ENCODE data around the gene IGSF23.
"Not testable (repeated sequence)": the region's sequence is repeated elsewhere in the genome, so short reads cannot be mapped to it uniquely, and the experiment has no call there.

IGSF23 gene

DNA sequence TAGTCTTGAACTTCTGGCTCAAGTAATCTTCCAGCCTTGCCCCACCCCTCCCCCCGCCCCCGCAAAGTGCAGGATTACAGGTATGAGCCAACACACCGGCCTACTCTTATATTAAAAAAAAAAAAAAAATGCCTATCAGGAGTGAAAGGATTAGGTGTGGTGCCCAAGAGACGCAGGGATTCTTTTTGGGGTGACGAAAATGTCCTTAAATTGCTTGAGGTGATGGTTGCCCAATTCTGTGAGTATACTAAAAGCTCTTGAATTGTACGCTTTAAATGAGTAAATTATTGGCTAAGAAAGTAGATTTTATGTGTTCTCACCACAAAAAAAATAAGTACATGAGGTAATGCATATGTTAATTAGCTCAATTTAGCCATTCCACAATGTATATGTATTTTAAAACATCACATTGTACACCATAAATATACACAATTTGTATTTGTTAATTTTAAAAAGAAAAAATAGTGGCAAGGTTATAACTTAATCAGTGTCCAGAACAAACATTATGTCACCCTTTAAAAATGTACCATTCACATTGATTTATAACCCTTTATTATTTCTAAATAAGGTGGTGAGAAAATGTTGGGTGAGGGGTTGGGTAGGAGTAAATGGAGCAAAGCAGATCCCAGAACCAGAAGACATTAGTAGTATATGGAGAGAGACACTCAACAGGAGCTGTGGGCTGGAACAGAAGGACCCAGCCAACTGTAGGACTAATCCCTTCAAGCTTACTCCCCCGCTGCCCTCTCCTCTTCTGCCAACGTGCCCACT is 3.9 kb downstream of the IGSF23 start:
- DNase-seq: no peak

DNA sequence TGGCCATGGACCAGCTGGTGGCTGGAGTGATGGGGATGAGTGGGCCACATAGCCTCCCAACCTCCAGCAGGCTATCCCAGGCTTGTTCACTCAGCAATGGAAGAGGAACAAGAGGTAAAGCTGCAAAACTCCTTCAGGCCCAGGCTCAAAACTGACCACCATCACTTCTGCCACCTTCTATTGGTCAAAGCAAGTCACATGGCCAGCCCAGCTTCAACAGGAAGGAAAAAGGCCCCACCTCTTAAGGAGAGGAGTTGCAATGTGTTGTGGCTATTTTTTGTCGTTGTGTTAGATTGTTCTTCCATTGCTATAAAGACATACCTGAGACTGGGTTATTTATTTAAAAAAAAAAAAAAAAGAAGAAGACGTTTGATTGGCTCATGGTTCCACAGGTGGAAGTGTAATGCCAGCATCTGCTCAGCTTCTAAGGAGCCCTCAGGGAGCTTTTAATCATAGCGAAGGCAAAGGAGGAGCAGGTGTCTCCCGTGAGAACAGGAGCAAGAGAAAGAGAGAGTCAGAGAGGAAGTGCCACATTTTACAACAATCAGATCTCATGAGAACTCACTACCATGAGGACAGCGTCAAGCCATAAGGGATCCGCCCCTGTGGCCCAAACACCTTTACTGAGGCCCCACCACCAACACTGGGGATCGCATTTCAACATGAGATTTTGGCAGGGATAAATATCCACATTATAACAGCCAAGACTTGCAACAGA is 5.4 kb downstream of the IGSF23 start:
- DNase-seq: no peak

DNA sequence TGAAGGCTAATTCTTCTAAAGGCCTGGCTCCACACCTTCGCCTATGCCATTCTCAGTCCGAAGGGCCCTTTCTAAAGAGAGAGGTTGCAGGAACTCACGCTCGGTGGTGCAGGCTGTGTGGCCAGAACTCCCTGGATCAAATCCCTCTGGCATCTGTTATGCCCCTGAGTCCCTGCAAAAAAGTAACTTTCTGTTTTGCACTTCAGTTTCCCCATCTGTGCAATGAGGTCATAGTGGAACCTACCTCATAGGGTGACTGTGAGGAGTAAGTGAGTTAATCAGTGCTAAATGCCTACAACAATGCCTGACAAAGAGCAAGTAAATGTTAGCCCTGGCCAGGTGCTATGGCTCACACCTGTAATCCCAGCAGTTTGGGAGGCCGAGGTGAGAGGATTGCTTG is 7.3 kb downstream of the IGSF23 start:
- DNase-seq: no peak

DNA sequence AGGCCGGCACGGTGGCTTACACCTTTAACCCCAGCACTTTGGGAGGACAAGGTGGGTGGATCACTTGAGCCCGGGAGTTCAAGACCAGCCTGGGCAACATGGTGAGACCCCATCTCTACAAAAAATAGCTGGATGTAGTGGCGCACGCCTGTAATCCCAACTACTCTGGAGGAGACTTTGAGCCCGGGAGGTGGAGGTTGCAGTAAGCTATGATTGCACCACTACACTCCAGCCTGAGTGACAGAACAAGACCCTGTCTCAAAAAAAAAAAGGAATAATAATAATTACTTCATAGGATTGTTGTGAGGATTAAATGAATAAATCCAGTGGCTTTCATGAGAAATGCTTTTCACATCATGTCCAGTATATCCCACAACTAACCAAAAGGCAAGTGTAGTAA is 8.0 kb downstream of the IGSF23 start:
- DNase-seq: no peak

DNA sequence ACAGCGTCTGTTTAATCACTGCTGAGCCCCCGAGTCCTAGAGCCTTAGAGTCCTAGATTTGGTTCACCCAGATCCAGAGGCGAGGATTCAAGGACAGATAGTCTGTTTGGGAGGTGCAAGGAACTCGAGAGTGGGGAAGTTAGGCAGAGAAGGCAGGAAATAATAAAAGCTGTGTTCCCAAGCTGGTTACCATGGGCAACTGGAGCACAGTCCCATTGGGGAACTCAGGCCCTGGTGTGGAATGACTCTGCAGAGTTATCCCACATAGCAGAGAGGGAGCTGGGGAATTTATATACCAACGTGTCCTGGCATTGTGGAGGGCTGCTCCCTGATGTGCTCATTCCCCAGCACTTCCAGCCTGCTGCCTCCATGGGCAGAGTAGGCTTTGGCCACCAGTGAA is 9.7 kb downstream of the IGSF23 start:
- DNase-seq: no peak

DNA sequence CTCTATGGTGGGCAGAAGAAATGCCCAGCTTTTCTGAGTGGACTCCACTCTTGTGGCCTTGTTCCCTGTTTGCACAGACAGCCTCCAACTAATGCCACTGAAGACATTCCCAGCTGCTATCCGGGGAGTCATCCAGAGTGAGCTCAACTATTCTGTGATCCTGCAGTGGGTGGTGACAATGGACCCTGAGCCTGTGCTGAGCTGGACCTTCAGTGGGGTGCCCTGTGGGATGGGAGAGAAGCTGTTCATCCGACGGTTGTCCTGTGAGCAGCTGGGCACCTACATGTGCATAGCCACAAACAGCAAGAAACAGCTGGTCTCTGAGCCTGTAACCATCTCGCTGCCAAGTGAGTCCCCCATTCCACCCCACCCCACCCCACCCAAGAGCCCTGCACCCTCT is 10.3 kb downstream of the IGSF23 start:
- DNase-seq: no peak

DNA sequence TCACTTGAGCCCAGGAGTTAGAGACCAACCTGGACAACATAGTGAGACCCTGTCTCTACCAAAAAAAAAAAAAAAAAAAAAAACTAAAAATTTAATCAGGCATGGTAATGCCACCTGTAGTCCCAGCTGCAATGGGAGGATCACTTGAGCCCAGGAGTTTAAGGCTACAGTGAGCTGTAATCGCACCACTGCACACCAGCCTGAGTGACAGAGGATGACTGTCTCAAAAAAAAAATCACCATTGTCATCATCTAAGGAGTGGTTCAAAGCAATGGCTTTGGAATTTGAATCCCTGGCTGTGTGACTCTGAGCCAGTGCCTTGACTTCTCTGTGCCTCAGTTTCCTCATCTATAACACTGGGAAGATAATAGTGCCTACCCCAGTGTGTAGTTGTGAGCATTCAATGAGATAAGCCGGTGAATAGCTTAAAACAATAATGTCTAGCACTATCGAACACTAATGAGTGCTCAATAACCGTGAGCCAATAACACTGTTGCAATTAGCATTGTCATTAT is 11.5 kb downstream of the IGSF23 start:
- DNase-seq: no peak

DNA sequence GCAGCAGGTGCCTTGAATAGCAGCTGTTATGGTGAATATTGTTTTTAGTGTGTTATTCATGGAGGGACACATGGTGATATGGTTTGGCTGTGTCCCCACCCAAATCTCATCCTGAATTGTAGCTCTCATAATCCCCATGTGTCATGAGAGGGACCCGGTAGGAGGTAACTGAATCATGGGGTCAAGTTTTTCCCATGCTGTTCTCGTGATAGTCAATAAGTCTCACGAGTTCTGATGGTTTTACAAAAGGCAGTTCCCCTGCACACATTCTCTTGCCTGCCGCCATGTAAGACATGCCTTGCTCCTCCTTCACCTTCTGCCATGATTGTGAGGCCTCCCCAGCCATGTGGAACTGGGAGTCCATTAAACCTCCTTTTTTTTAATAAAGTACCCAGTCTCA is 12.3 kb downstream of the IGSF23 start:
- not testable (repeated sequence) for DNase-seq

DNA sequence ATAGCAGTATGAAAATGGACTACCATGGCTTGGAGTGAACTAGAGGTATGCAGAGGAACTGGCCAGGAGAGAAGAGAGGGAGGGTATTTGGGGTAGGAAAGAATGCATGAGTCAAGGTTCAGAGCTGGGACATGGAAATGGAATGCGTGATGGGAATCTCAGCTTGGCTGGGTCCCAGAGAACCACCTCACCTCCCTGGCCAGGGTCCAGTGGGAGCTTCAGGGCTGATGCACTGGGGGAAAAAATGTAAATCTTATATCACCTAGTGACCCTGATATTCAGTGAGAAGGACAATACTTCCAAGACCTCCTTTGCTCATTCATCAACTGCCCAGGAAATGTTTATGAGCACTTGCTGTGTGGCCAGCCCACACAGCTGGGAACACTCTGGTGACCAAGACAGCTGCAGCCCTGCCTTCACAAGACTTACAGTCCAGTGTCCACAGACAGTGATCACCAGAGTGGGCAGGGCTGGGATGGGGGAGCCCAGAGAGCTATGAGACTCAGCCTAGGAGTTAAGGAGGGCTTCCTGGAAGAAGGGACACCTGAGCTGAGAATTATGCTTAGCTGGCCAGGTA is 12.8 kb downstream of the IGSF23 start:
- no peak for DNase-seq

DNA sequence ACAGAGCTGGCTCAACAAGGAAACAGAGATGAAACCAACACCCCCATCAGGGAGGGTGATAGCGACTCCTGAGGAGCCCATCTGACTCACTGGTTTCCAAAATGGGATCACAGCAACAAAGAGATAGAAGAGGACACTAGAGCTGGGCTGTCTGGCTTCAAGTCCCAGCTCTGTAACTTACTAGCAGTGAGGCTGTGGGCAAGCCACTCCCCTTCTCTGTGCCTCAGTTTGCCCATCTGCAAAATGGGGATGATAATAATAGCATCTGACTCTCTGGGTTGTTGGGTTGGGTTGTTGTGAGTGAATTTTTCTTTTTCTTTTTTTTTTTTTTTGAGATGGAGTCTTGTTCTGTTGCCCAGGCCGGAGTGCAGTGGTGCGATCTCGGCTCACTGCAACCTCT is 14.3 kb downstream of the IGSF23 start:
- DNase-seq: no peak

DNA sequence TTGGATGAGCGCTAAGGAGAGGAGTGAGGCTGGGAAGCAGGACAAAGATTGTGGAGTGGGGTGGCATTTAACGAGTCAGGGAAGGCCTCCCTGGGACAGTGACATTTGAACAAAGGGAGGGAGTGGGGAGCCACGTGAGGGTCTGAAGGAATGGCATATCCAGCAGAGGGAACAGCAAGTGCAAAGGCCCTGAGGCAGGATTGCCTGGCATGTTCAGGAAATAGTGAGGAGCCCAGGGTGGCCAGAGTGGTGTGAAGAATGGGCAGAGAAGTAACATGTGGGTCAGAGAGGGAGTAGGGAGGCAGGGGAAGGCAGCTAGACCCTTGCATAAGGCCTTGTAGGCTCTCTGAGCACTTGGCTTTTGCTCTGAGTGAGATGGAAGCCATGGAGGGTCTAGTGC is 15.4 kb downstream of the IGSF23 start:
- no peak for DNase-seq

DNA sequence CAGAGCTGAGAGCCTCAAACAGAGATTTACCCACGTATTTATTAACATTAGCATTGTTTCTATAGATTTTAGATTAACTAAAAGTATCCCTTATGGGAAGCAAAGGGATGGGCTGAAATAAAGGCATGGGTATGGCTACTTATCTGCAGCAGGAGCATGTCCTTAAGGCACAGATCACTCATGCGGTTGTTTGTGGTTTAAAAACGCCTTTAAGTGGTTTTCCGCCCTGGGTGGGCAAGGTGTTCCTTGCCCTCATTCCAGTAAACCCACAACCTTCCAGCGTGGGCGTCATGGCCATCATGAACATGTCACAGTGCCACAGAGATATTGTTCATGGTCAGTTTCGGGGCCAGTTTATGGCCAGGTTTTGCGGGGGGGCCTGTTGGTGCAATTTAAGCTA is 18.2 kb downstream of the IGSF23 start:
- DNase-seq: not testable (repeated sequence)

DNA sequence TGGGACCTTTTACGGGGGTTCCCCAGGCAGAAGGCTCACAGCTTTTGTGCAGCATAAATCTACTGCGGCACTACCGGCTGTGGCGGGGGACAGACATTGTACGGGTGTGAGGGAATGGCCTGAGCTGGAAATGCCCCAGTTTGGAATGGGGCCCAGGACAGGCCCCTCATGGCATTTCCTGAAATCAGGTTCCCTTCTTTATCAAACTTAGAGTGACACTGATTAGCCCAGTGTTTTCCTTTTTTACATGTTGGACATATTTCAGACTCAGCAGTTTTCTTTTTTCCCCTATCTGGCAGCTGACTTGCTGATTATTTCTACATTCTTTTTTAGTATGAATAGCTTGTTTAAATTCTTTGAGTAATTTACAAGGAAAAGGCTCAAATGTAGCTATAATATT is 20.7 kb downstream of the IGSF23 start:
- DNase-seq: not testable (repeated sequence)

DNA sequence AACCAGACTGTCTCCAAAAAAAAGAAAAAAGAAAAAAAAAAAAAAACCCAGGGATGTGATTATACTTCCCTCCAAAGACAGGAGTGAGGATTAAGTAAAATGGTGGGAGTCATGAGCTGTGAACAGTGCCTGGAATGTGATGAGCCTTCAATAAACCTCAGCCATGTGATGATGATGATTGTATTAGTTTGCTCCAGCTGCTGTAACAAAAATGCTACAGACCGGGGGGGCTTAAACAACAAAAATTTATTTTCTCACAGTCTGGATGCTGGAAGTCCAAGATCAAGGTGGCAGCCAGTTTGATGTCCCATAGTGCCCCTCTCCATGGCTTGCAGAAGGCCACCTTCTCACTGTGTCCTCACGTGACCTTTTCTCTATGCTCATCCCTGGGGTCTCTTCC is 21.4 kb downstream of the IGSF23 start:
- no peak for DNase-seq

DNA sequence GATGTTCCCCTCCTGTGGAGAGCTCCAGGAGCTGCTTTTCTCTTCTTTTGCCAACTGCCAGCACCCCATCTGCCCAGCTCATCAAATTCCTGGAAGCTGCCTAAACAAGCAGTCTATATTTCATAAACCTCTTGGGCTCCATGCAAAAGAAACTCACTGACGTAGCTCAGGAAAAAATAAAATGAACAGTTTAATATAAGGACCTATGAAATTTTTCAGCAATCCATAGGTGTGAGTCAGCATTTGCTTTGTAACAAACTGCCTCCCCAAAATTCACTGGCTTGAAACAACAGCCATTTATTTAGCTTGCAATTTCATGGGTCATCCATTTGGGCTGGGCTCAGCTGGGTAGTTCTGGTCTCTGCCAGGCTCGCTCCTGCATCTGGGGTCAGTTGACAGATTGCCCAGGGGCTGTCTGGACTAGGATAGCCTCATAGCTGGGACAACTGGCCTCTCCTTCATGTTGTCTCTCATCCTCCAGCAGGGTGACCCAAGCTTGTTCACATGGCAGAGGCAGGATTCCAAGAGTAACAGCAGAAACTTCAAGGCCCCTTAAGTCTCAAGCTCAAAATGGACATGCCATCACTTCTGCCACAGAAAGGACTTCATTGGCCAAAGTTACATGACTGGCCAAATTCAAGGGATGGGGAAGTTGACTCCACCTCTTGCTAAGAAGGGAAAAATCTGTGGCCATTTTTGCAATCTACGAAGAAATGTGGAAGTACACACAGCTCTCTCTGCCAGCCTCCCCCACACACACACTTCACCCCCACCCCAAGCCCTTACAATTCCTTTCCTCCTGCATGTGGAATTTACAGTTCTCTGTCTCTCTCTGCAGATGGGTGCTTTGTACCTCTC is 22.4 kb downstream of the IGSF23 start:
- DNase-seq: no peak

DNA sequence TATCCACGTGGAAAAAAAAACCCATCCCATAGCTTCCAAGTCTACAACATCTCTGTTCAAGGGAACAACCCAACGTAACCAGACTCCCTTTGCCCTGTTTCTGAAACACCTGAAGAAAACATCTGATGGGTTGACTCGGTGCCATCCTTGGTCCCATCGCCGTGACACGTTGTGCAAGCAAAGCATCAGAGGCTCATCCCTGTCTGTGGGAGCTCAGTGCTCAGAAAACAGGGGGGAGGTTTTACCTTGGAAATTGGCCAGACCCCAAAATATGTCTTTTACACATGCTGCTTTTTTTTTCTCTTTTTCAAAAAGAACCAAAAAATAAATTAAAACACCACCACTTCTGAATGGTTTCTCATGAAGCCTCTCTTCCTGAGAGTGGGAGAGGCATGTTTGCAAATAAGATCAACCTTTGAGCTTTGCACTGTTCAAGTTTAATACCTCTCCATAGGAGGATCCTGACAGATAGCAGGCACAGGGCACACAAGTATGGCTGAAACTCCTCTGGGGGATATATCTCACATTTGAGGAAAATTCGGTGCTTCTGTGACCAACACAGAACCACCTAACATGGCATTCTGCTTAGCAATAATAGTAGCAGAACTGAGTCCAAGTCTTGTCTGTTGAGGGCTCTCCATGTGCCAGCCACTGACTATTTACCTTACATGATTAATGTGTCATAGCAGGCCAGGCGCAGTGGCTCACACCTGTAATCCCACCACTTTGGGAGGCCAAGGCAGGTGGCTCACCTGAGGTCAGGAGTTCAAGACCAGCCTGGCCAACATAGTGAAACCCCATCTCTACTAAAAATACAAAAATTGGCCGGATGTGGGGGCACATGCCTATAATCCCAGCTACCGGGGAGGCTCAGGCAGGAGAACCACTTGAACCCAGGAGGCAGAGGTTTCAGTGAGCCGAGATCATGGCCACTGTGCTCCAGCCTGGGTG is 23.4 kb downstream of the IGSF23 start:
- DNase-seq: no peak

DNA sequence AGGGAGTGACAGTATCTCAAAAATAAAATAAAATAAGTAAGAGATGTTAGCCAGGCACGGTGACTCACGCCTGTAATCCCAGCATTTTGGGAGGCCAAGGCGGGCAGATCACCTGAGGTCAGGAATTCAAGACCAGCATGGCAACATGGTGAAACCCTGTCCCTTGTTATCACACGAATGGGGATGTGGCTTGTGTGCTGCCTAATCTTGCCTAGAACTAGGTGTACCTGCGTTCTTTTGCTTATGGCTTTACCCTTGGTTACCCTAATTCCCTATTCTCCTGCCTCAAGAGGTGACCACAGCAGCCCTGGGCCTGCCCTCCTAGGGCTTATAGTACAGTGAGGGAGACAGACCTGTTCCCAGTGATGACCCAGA is 24.0 kb downstream of the IGSF23 start:
- no peak for DNase-seq

DNA sequence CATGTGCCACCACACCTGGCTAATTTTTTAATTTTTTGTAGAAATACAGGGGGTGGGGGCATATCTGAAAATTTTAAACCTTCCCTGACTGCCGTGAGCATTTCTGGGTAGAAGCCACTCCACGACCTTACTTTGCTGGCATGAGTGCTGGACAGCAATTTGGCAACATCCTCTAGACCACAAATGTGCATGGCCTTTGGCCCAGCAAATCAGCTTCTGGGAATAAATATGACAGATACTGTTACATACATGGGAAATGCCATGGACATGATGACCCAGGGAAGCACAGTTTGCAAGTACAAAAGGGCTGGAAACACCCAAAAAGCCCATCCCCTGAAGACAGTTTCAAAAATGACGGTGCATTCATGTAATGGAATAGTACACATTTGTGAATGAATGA is 27.2 kb downstream of the IGSF23 start:
- DNase-seq: no peak

DNA sequence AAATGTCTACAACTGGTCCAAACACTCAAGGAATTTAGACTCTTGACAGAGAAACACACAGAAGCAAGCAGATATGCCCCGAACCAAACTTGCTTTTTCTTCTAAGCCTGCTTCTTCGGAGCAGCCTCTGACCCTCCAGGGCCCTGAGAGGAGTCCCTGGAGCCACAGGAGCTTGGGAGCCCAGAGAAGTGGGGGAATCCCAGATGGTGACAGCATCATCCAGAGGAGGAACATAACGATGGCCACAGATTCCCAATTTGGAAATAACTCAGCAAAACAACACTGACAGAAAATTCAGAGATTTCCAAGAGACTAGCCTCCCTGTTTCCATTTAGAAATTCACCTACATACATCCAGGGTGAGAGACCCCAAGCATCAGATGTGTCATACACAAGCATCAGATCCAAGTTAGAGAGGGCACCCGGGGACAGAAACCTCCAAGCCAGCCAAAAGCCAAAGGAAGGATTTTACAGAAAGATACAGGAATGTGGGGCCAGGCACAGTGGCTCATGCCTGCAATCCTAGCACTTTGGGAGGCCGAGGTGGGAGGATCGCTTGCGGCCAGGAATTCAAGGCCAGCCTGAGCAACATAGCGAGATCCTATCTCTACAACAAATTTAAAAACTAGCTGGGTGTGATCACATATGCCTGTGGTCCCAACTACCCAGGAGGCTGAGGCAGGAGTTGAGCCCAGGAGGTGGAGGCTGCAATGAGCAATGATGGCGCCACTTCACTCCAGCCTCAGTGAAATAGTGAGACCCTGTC is 28.3 kb downstream of the IGSF23 start:
- DNase-seq: no peak

DNA sequence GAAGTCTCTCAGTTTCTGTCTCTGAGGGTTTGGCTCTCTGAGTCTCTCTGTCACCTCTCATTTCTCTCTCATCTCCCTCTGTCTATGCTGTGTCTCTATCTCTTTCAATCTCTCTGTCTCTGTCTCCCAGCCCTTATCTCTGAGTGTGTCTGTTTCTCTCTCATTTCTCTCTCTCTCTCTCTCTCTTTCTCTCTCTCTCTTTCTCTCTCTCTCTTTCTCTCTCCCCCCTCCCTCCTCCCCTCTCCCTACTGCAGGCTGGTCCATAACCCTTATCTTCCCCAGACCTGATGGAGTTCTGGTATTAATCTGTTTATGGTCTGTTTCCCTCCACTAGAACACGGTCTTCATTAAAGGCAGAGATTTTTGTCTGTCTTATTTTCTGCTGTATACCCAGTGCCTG is 29.0 kb downstream of the IGSF23 start:
- no peak for DNase-seq
